Astrocyte (in vitro differentiated cells and primary cell): ENCODE measurements around the gene PRRX1.

Experiments
- CTCF ChIP-seq: IDR thresholded peaks from 2 replicates; pipeline ENCODE4 v1.5.1; 2011; ENCODE audit warnings: low read depth, mild to moderate bottlenecking, inconsistent platforms, low read length, moderate library complexity; ENCODE audit not compliant: insufficient read depth
- EZH2 ChIP-seq: IDR thresholded peaks from 2 replicates; pipeline ENCODE4 v1.6.1; 2012; ENCODE audit warnings: mild to moderate bottlenecking, low read length, inconsistent platforms; ENCODE audit not compliant: insufficient read depth

- TF ChIP-seq CTCF (no peak), EZH2 (no peak)
Observed at GRCh38 chr1:170723518-170723917, 59.6 kb downstream of the PRRX1 start.
